HT-29 (cell line): ENCODE results near the gene TRIM50. TPM values are rescaled to one million over a fixed set of nuclear protein-coding genes. Genes with fewer than 3 reads are reported as not detected.
"Not testable (repeated sequence)": the region's sequence is repeated elsewhere in the genome, so short reads cannot be mapped to it uniquely, and the experiment has no call there.

ENCODE experiments used
- DNase-seq: peaks from one replicate; pipeline ENCODE4 v3.0.0-alpha.2; 2015; ENCODE audit warnings: low spot score
- total RNA-seq: library from RNA; depleted of rRNA; stranded (reverse); fragments of >200 nt; shearing (Covaris generic); gene quantifications from 2 replicates; pipeline ENCODE4 v1.2.3, GENCODE V29; 2014

The TRIM50 gene
- total RNA-seq, 1 experiment from 2014 or later: not detected

DNA sequence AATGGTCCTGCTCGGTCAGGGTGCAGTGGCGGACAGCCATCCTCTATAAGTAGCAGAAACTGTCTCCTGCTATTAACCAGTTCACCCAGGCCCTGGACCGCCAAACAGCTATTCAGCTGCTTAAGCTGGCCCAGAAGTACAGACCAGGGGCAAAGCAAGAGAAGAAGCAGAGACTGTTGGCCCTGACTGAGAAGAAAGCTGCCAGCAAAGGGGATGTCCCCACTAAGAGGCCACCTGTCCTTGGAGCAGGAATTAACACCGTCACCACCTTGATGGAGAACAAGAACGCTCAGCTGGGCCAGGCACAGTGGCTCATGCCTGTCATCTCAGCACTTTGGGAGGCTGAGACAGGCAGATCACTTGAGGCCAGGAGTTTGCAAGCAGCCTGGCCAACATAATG, 13.6 kb downstream of the TRIM50 start:
- no peak for DNase-seq

DNA sequence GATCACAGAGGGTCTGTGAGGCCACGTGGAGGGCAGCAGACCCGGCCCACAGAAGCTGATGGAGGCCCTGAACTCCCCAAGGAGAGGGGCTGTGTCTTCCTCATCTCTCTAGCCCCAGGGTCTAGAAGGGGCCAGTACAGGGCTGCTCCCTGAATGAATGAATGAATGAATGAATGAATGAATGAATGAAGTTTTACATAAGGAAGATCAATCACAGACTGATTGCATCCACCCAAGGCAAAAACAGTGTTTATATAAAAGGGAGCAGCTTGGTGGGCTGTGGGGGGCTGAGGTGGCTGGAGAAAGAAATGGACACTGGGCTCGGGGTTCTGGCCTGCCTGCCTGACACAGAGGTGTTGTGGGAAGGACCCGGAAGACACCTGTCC, 14.4 kb downstream of the TRIM50 start:
- no peak for DNase-seq

DNA sequence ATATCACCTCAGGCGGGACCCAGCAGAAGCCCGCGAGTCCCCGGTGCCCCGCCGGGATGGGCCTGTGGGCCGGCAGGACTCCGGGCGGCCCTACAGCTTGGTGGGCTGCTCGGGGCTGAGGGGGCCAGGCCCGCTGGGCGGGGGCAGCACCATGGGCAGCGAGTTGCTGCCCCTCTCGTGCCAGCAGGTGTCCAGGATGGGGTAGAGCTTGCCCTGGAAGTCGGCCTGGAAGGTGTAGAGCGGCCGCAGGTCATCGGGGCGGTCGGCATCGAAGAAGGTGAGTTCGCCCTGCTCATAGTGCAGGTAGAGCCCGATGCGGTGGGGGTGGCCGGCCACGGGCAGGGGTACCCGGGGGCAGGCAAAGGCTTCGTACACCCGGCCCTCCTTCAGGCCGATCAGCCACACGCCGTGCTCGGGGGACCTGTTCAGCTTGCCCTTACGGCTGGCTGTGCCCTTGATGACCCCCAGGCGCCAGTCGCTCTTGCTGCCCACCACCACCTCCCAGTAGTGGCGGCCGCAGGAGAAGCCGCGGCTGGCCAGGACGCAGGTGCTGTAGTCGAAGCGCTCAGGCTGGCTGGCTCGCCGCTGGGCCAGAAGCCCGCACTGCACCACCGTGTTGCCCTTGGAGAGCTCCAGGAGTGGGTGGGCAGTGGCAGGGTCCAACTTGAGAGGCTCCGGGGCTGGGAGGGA, 14.9 kb downstream of the TRIM50 start:
- no peak for DNase-seq

DNA sequence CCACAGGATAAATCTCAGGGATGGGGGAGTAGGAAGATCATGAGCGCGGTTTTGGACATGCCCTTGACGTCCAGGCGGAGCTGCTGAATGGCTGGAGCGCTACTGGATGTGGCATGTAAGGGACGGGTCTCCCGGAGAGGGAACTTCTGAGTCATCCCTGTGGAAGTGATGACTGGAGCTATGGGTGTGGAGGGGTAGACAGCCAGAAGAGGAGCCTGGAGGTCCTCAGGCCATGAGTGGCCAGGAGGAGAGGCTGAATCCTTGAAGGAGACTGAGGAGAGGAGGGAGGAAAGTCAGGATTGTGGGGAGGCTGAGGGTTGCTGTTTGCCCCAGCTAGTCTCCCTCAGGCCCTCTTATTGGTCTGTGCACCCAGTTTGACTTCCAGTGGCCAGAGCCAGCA, 16.5 kb downstream of the TRIM50 start:
- DNase-seq: not testable (repeated sequence)

DNA sequence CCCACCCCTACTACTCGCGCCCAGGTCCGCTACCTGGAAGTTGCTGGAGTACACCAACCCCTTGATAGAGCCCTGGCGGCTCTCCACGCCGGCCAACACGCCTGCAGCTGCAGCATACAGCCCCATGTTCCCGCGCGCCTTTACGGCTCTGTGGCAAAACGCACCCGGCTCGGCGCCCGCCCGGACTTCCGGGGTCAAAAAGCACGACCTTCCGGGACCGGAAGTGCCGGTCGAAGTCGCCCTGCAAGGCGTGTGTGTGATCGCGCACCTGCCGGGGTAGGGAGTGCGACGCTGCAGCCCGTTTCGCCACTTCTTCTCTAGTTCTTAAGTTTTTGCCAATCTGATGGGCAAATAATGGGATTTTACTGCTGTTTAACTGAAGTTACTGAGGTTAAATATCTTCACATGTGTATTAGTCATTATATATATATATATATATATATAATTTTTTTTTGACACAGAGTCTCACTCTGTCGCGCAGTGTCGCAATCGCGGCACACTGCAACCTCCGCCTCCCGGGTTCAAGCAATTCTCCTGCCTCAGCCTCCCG, 19.1 kb downstream of the TRIM50 start, which contains the start of gene NSUN5:
TSS of gene NSUN5 (minus strand) at position 162 of the 550 bp plus-strand sequence. CDS start at position 126, 36 bp downstream.
- peak; percentile 91 for DNase-seq

DNA sequence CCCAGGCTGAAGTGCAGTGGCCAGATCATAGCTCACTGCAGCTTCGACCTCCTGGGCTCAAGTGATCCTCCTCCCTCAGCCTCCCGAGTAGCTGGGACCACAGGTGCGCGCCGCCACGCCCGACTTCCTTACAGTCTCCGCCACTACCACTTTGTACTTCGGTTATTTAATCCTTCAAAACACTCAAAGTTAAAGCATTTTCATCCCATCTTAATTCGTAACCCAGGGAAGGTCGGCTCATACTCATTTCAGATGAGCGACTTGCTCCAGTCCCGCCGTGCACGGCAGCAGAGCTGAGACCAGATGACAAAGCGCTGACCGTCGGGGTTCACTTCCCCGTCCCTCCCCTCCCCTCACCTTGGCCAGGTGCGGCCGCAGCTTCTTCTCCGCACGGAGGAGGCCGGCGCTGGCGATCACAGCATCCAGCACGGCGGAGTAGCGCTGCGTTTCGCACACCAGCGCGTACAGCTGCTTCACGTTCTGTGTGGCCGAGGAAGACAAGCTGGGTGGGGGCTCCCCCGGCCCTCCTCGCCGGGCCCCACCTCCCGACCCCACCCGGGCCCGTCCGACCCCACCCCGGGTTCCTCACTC, 19.7 kb downstream of the TRIM50 start:
- DNase-seq: peak; percentile 30

DNA sequence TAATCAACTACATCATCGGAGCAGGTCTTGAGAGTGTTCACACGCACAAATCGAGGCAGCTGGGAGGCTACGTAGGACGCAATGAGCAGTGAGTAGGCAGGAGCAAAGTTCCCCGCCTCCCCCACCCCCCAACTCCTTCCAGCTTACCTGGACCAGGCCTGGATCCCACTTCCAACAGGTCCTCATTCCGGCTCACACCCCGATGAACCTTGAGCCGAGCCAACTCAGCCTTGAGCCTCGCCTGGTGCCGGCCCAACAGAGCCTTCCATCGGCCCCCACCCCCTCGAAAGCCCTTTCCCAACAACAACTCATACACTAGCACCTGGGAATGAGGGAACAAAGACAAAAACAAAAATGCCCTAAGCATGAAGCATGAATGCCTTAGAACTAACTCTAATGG, 20.4 kb downstream of the TRIM50 start:
- DNase-seq: no peak

DNA sequence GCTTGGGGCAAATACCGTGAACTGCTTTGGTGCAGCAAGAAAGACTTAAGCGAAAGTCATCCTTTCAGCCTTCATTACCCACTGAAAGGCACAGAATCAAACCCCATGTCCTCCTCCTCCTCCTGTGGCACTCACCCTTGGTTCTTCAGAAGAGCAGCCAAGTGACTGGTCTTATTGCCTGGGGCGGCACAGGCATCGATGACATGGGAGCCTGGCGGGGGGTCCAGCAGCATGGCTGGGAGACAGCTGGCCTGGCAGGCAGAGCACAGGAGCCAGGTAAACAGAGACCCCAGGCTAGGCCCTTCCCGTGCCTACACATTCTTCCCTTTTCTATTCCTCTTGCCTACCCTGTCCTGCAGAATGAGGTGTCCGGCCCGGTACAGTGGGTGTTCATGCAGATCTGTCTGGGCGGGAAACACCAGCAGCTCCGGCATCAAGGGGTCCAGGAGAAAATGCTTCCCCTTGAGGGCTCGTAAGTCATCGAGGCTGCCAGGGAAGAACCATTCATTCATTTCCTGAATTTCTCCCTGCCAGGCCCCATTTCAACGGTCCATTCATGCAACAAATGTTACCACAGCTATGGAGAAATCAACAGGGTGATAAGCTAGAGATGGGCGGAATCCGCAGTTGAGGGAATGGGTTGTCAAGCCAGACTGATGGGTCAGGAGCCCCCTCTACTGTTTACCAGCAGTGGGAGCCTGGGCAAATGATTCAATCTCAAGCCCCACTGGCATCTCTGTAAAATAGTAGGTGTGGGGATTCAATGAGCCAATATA, 23.1 kb downstream of the TRIM50 start:
- DNase-seq: not testable (repeated sequence)

DNA sequence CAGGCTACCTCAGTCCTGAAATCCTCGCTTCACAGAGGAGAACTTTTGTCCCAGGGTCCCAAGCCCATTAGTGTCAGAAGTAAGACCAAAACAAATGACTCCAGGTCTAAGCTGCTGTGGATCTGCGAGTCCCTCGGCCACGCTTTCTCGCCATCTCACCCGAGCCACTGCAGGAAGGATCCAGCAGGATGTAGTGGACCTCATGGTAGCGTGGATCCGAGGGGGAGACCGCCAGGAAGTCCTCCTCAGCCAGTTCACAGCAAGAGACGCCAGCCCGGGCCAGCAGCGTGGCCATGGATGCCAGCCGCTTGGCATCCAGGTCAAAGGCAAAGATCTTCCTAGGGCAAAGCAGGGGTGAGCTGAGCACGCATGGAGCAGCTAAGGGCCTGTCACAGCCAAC, 23.8 kb downstream of the TRIM50 start:
- DNase-seq: no peak

DNA sequence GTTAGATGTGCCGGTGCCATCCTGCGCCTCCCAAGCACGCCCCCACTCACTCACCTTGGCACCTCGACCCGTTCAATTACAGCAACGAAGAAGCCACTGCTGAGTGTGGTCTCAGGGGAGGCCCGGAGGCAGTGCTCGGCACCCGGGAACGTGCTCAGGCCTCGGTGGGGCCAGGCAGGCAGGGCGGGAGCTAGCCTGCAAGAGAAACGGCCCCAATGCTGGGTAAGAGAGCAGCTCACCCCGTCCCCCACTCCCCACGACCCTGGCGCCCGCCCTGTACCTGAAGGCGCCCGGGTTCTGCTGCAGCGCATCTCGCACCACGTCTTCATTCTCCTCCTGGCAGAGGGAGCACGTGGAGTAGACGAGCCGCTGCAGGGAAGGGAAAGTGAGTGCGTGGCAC, 24.3 kb downstream of the TRIM50 start:
- DNase-seq: no peak

DNA sequence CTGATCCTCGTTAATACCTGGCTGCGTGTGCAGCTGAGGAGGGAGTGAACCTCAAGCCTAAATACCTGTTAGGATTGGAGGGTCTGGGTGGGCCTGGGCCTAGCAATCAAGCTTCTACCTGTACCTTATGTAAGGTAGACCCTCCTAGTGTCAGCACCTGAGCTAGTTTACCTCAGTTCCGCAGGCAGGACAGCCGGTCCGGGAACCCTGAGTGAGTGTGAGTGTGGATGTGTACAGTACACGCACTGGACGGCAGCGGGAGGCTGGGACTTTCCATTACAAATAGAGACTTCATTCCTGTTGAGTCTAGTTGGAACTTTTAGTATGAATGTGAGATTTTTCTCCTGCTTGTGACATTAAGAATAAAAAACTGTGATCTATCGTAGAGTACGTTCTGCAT, 25.0 kb downstream of the TRIM50 start:
- DNase-seq: not testable (repeated sequence)

DNA sequence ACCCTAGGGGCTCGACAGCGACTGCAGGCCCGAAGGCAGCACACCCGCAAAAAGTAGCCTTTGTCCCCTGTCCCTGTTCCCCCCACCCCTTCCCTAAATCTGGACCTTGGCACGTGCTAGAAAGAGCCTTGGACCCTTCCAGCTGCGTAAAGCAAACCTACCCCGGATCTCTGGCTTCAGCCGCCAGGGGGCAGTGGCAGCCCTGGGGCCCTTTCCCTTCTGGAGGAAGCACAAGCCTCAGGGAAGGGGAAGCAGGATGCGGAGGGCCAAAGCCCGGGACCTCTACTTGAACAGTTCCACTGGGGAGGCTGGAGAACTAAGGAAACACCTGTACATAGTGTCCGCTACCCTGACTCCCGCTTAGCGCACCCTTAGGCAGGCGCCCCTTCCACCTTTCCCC, 26.8 kb downstream of the TRIM50 start:
- not testable (repeated sequence) for DNase-seq

DNA sequence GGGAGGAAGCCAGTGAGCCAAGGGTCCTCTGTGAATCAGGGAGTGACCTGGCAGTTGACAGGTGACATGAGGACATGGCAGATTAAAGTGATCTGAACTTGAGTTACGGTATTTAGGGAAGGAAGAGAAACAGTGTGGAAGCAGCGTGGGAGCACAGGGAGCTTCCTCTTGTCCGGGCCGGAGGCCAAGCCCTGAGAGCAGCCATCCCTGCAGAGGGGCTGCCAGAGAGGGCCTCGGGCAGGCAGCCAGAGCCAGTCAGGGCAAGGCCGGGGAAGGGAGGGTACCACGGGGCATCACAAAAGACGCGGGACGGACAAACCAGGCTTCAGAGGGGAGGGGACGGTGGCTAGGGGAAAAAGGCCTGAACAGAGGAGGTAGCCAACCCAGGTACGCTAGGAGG, 28.1 kb downstream of the TRIM50 start:
- DNase-seq: not testable (repeated sequence)

DNA sequence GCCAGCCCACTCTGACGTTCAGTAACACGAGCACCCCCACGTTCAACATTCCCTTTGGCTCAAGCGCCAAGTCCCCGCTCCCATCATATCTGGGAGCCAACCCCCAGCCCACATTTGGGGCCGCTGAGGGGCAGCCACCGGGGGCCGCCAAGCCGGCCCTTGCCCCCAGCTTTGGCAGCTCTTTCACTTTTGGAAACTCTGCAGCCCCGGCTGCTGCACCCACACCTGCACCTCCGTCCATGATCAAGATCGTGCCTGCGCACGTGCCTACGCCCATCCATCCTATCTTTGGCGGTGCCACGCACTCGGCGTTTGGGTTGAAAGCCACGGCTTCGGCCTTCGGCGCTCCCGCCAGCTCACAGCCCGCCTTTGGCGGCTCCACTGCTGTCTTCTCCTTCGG, 30.2 kb downstream of the TRIM50 start:
- not testable (repeated sequence) for DNase-seq

DNA sequence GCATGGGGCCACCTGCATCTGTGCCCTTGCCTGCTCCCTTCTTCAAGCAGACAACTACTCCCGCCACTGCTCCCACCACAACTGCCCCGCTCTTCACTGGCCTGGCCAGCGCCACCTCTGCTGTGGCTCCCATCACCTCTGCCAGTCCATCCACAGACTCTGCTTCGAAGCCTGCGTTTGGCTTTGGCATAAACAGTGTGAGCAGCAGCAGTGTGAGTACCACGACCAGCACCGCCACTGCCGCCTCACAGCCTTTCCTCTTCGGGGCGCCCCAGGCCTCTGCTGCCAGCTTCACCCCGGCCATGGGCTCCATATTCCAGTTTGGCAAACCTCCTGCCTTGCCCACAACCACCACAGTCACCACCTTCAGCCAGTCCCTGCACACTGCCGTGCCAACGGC, 30.6 kb downstream of the TRIM50 start:
- not testable (repeated sequence) for DNase-seq

DNA sequence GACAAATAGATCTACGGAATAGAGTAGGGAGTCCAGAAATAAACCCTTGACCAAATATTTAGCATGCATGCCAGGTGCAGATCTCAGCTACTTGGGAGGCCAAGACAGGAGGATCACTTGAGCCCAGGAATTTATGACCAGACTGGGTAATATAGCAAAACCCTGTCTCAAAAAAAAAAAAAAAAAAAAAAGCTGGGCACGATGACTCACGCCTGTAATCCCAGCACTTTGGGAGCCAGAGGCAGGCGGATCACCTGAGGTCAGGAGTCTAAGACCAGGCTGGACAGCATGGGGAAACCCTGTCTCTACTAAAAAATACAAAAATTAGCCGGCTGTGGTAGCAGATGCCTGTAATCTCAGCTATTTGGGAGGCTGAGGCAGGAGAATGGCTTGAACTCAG, 50.7 kb downstream of the TRIM50 start:
- DNase-seq: not testable (repeated sequence)

DNA sequence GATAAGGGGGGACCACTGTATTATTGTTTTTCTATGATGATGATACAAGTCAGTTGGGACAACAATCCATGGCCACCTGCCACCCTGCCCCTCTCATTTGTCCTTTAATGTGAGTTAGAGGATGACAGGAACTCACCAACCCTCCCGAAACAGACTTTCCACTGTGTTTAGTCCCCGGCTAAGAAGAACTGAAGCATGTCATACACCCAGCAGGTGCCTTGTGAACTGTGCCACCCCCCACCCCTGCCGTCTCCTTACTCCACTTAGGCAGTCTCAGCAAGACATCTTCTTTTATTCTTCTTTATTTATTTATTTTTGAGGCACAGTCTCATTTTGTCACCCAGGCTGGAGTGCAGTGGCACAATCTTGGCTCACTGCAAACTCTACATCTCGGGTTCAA, 60.1 kb downstream of the TRIM50 start:
- not testable (repeated sequence) for DNase-seq

DNA sequence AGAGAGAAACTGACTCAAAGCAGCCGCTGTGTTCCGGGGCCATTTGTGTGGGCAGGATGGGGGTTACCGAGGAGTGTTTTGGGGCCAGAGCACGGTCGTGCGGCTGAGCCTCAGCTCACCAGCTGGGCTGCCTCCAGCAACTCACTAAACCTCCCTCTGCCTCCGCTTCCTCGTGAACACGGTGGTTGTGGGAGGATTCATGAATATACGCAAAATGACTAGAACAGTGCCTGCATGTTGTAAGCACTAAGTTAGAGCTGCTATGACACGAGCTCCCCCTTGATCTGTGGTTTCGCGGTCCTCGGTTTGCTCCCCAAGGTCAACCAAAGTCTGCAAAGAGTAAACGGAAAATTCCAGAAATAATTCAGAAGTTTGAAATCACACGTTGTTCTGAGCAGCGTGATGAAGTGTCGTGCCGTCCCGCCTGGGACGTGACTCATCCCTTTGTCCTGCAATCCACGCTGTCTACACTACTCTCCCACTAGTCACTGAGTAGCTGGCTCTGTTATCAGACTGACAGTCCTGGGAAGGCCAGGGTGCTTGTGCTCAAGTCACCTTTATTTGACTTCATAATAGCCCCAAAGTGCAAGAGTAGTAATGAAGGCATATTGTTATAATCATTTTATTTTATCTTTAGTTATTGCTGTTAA, 61.0 kb downstream of the TRIM50 start:
- DNase-seq: not testable (repeated sequence)
